Ovary (tissue), 9 donors: ENCODE data around the gene CMTM3. TPM values are rescaled to one million over a fixed set of nuclear protein-coding genes. Genes with fewer than 3 reads are reported as not detected.

Source experiments
- DNase-seq, 5 donors: peaks; one replicate each; pipeline ENCODE4 v3.0.0-alpha.2; 2019 to 2020
- H3K27ac ChIP-seq, 2 donors: fragments of 200-600 bp; one replicate each; pipeline versions ENCODE4 v1.5.1 to v1.8.0; 2019 to 2022
- H3K27me3 ChIP-seq: fragments of 200-600 bp; one replicate; pipeline ENCODE4 v1.8.0; 2022
- H3K36me3 ChIP-seq: fragments of 200-600 bp; sonication (generic); one replicate; pipeline ENCODE4 v1.5.1; 2019
- H3K4me1 ChIP-seq: one replicate; pipeline ENCODE4 v1.8.1; 2013; ENCODE audit warnings: mild to moderate bottlenecking, moderate library complexity; ENCODE audit not compliant: insufficient read depth
- H3K4me3 ChIP-seq: fragments of 200-600 bp; sonication (generic); one replicate; pipeline ENCODE4 v1.5.1; 2017
- H3K9me3 ChIP-seq, 2 donors: fragments of 200-600 bp in 1 of 2; sonication (generic) in 1 of 2; one replicate each; pipeline versions ENCODE4 v1.5.1 to v1.8.1; 2013 to 2019; ENCODE audit warnings: mild to moderate bottlenecking in 1 of 2, moderate library complexity in 1 of 2
- CTCF ChIP-seq, 3 donors: fragments of 450-650 bp in 2 of 3; fragments of 200-600 bp in 1 of 3; IDR thresholded peaks; one replicate each; pipeline versions ENCODE4 v1.5.1 to v1.8.0; 2016 to 2022; ENCODE audit warnings: antibody characterized with exemption in 3 of 3, mild to moderate bottlenecking in 1 of 3
- EP300 ChIP-seq: sonication (generic); formaldehyde crosslinking; IDR thresholded peaks from one replicate; pipeline ENCODE4 v1.6.1; 2017; ENCODE audit warnings: antibody characterized with exemption
- POLR2A ChIP-seq: fragments of 450-650 bp; IDR thresholded peaks from one replicate; pipeline ENCODE4 v1.6.1; 2017; ENCODE audit warnings: antibody characterized with exemption, mild to moderate bottlenecking, moderate library complexity
- WGBS, 3 donors: extraction: QIAGEN DNeasy Blood & Tissue Kit in 1 of 3; methylation state at CpG; one replicate each; pipeline versions ENCODE4 v1.1.5 to v1.1.7; 2013 to 2017; 5-methylcytosine and 5-hydroxymethylcytosine counted together
- intact Hi-C, 4 donors: fragments of 100-400 bp; cut with DNase I; formaldehyde crosslinking; loops; one replicate each; pipeline versions ENCODE4 v1.11.0 to v1.15.1; 2022 to 2023
- polyA plus RNA-seq, 2 donors: library from polyadenylated mRNA; stranded (reverse); fragments of 200-250 nt in 1 of 2; fragments of 350-450 nt in 1 of 2; fragmentation: Illumina TruSeq in 1 of 2; extraction: RNeasy Lipid Tissue Mini Kit (QIAGEN cat#74804) in 1 of 2; gene quantifications; one replicate each; pipeline ENCODE4 v1.2.3, GENCODE V29; 2013 to 2014
- total RNA-seq, 7 donors: library from RNA; depleted of rRNA in 2 of 7; stranded (reverse); fragments of >200 nt in 2 of 7; fragmentation: NEBNext Ultra II Directional in 3 of 7; extraction: Animal tissue kit (Norgen Biotek cat#: 25700) in 3 of 7; gene quantifications; one replicate each; pipeline versions ENCODE4 v1.1.0 to v1.2.4, GENCODE V29; 2016 to 2023
- donor health status: DM: no; HTN: no; CAD: no; lungs with moderate emphysema.
- donor health status: DM: no; HTN: no; CAD: no.
- donor health status: Bipolar disorder and iron deficiency.
- donor health status: DM: yes; HTN: yes; CAD: no.
- donor health status: DM: no; HTN: no; CAD: no.
- donor health status: DM: yes; HTN: yes; CAD: no.

The CMTM3 gene
- total and polyA plus RNA-seq, 9 donors, result 22.9 to 60.5 (median 43.2) TPM

- WGBS, 3 donors, result 93 to 96% (median 96%) methylated on average over 3 of the region's 3 CpGs
- Histone ChIP-seq H3K27ac (no peak overlapping the region), H3K4me1 (peaks cover 3% of the 10 kb centered on the region), H3K36me3 (no peaks in the 10 kb centered on the region), H3K27me3 (no peaks in the 10 kb centered on the region), H3K4me3 (no peak overlapping the region), H3K9me3 (no peaks in the 10 kb centered on the region)
- no peak for DNase-seq
- intact Hi-C loops, result no loop called here
- TF ChIP-seq POLR2A (no peak), CTCF (IDR thresholded peaks at IDR 0.05) (no peak), EP300 (no peak)
Measured at GRCh38 chr16:66656547-66656946, 52.0 kb downstream of the CMTM3 start.

GRCh38 chr16:66658143-66658859 is 53.8 kb downstream of the CMTM3 start:
- H3K27me3 ChIP-seq, result no peaks in the 10 kb centered on the region
- no peaks in the 10 kb centered on the region for H3K9me3 ChIP-seq
- intact Hi-C loops, result no loop called here
- 77 to 81% (median 78%) methylated on average over 6 of the region's 6 CpGs for WGBS, 3 donors
- H3K27ac ChIP-seq, result no peak overlapping the region
- no peak overlapping the region for H3K4me3 ChIP-seq
- TF ChIP-seq CTCF (IDR thresholded peaks at IDR 0.05) (no peak), POLR2A (no peak), EP300 (no peak)
- peaks cover 3% of the 10 kb centered on the region for H3K4me1 ChIP-seq
- no peak for DNase-seq
- H3K36me3 ChIP-seq, result no peaks in the 10 kb centered on the region

- WGBS, 3 donors, result 92 to 98% (median 96%) methylated on average over 5 of the region's 5 CpGs
- Histone ChIP-seq H3K36me3 (no peaks in the 10 kb centered on the region), H3K4me1 (peaks cover 3% of the 10 kb centered on the region), H3K9me3 (no peaks in the 10 kb centered on the region), H3K4me3 (no peak overlapping the region), H3K27me3 (no peaks in the 10 kb centered on the region), H3K27ac (no peak overlapping the region)
- no peak for DNase-seq
- TF ChIP-seq CTCF (IDR thresholded peaks at IDR 0.05) (no peak), EP300 (no peak), POLR2A (no peak)
- intact Hi-C loops, result no loop called here
Measured at GRCh38 chr16:66658860-66659190, 54.3 kb downstream of the CMTM3 start.

GRCh38 chr16:66660422-66661209 is 56.1 kb downstream of the CMTM3 start:
- TF ChIP-seq CTCF (IDR thresholded peaks at IDR 0.05) (no peak), POLR2A (no peak), EP300 (no peak)
- H3K9me3 ChIP-seq, result no peaks in the 10 kb centered on the region
- intact Hi-C loops, result no loop called here
- H3K27ac ChIP-seq, result peak overlapping the region in 1 of 2 donors; percentile 56
- WGBS, 3 donors, result 10 to 13% (median 11%) methylated on average over 9 of the region's 9 CpGs
- H3K27me3 ChIP-seq, result no peaks in the 10 kb centered on the region
- no peak overlapping the region for H3K4me3 ChIP-seq
- peaks cover 3% of the 10 kb centered on the region for H3K4me1 ChIP-seq
- peak; percentile 58 to 68 (median 59) for DNase-seq
- no peaks in the 10 kb centered on the region for H3K36me3 ChIP-seq
